ENCODE results near the gene LRRN4CL. TPM values are rescaled to one million over a fixed set of nuclear protein-coding genes. Genes with fewer than 3 reads are reported as not detected.
A peak's percentile ranks its signal among the peaks of the same experiment; 100 is the strongest.
"Not testable (repeated sequence)": the region's sequence is repeated elsewhere in the genome, so short reads cannot be mapped to it uniquely, and the experiment has no call there.

Gene LRRN4CL
- polyA plus RNA-seq (2012; ENCODE audit: insufficient read depth, insufficient read length, low read depth): 0.73 TPM

DNA sequence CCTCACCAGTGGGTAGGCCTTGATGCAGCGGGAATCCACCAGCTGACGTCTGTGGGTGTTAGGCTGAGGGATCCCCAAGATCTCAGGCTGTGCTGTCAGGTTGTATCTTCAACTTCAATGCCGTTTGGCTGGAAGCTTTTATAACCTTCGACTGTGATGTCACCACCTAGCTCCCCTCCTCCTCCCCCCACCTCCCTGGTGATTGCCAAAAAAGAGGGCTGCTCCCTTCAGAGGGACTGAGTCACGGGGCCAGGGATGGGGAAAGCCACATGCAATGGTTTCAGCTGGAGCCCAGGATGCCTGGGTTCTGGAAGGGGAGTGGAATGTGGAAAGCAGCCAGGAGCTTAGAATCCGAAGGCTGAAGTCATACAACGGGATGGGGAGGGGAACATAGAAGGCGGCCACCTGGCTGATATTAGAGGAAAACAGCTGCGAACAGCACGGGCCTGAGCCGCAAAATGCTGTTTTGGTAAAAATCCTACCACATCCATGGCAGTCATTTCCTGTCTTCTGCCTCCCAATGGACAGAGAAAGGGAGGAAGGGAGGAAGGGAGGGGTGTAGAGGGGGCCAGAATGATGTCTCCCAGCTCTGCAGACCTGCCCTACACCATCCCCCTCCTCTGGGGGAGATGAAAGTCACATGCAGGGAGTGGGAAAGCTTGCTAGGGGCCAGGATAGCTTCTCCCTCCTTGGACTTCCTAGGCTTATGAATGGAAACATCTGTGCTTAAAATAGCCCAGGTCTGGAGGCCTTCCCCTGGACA, at the start of gene LRRN4CL:
Gene LRRN4CL, minus strand, starts transcription at position 110 of the 763 bp plus-strand sequence. CDS start 1,022 bp downstream, outside the sequence.
- no peaks in the 10 kb centered on the region; the same call in none of the 2 replicates for H3K36me3 ChIP-seq
- H3K4me3 ChIP-seq (ENCODE audit: low read depth, low read length): no peak within 1 kb of the TSS
- no peaks in the 10 kb centered on the region for H3K27me3 ChIP-seq
- H3K4me1 ChIP-seq: no peaks in the 10 kb centered on the region
- TF ChIP-seq CTCF (IDR thresholded peaks at IDR 0.05; ENCODE audit: low read depth, low read length): no peak
- no peak for DNase-seq
- no peaks in the 10 kb centered on the region for H3K9me3 ChIP-seq

GRCh38 chr11:62737196-62737595, 47.9 kb upstream of the LRRN4CL start:
- Histone ChIP-seq H3K36me3 (peaks cover 9% of the 10 kb centered on the region; the same call in 1 of the 2 replicates), H3K9me3 (no peaks in the 10 kb centered on the region), H3K27me3 (no peaks in the 10 kb centered on the region), H3K4me3 (ENCODE audit: low read depth, low read length) (no peak overlapping the region), H3K4me1 (no peaks in the 10 kb centered on the region)
- DNase-seq: no peak
- TF ChIP-seq CTCF (IDR thresholded peaks at IDR 0.05; ENCODE audit: low read depth, low read length): no peak

GRCh38 chr11:62732830-62733229, 43.5 kb upstream of the LRRN4CL start:
- Histone ChIP-seq H3K27me3 (no peaks in the 10 kb centered on the region), H3K4me1 (no peaks in the 10 kb centered on the region), H3K9me3 (no peaks in the 10 kb centered on the region), H3K4me3 (ENCODE audit: low read depth, low read length) (no peak overlapping the region), H3K36me3 (peaks cover 3% of the 10 kb centered on the region; the same call in 1 of the 2 replicates)
- TF ChIP-seq CTCF (IDR thresholded peaks at IDR 0.05; ENCODE audit: low read depth, low read length): peak; percentile 28
- DNase-seq: no peak

DNA sequence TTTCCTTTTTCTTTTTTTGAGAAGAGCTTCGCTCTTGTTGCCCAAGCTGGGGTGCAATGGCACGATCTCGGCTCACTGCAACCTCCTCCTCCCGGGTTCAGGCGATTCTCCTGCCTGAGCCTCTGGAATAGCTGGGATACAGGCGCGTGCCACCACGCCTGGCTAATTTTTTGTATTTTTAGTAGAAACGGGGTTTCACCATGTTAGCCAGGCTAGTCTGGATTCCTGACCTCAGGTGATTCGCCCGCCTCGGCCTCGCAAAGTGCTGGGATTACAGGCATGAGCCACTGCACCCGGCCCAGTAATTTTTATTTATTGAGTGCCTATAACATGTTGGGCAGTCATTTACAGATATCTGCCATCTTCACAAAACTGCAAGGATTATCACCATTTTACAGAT, 40.7 kb upstream of the LRRN4CL start:
- DNase-seq, H3K9me3 ChIP-seq, H3K27me3 ChIP-seq, H3K36me3 ChIP-seq, H3K4me1 ChIP-seq: not testable (repeated sequence)
- H3K4me3 ChIP-seq (ENCODE audit: low read depth, low read length): peak overlapping the region; percentile 91

GRCh38 chr11:62728171-62728988, 39.0 kb upstream of the LRRN4CL start, which contains the start of gene TTC9C:
Gene TTC9C, plus strand, starts transcription at chr11:62728486. Its CDS starts 363 bp downstream, at chr11:62728849.
- Histone ChIP-seq H3K36me3 (peaks cover 16% of the 10 kb centered on the region), H3K4me3 (ENCODE audit: low read depth, low read length) (peak within 1 kb of the TSS; percentile 91), H3K27me3 (no peaks in the 10 kb centered on the region), H3K4me1 (no peaks in the 10 kb centered on the region), H3K9me3 (no peaks in the 10 kb centered on the region)
- DNase-seq: peak; percentile 78
- TF ChIP-seq CTCF (IDR thresholded peaks at IDR 0.05; ENCODE audit: low read depth, low read length): no peak

GRCh38 chr11:62727872-62728170, 38.5 kb upstream of the LRRN4CL start:
- H3K36me3 ChIP-seq: peaks cover 18% of the 10 kb centered on the region
- no peak for TF ChIP-seq CTCF (IDR thresholded peaks at IDR 0.05; ENCODE audit: low read depth, low read length)
- peak; percentile 81 for DNase-seq
- no peaks in the 10 kb centered on the region for H3K9me3 ChIP-seq
- H3K27me3 ChIP-seq: no peaks in the 10 kb centered on the region
- H3K4me3 ChIP-seq (ENCODE audit: low read depth, low read length): peak overlapping the region; percentile 91
- H3K4me1 ChIP-seq: no peaks in the 10 kb centered on the region
